ENCODE measurements around the gene DMAC2L. TPM values are rescaled to one million over a fixed set of nuclear protein-coding genes. Genes with fewer than 3 reads are reported as not detected.

Gene DMAC2L
- total and polyA plus RNA-seq, 10 of the 15 experiments (the other 5 are each of a cell fraction or from before 2014, with no cell fraction given), result 9.5 to 76.3 (median 28.2) TPM

- Histone ChIP-seq H2AFZ (ENCODE audit: control insufficient read depth, low read depth, low read length) (no peak overlapping the region), H3K4me2 (ENCODE audit: control insufficient read depth, insufficient read depth) (no peak overlapping the region), H3K4me1 (ENCODE audit: control insufficient read depth, insufficient read depth, low read length) (no peaks in the 10 kb centered on the region), H3K9me3 (replicated peaks; ENCODE audit: control insufficient read depth, insufficient read depth, low read length) (no peaks in the 10 kb centered on the region), H4K20me1 (ENCODE audit: control insufficient read depth, insufficient read depth) (no peaks in the 10 kb centered on the region), H3K79me2 (ENCODE audit: control insufficient read depth, insufficient read depth, low read length) (no peaks in the 10 kb centered on the region), H3K27me3 (replicated peaks in 1 of 2; ENCODE audit: control insufficient read depth in 2 of 2, insufficient read depth in 2 of 2, low read length in 1 of 2) (no peaks in the 10 kb centered on the region), H3K36me3 (ENCODE audit: control insufficient read depth in 2 of 2, insufficient read depth in 2 of 2, low read length in 1 of 2) (peaks cover 0 to 4% of the 10 kb centered on the region in 2 experiments; a peak in 3 of 4 replicates), H3K9ac (ENCODE audit: control insufficient read depth, insufficient read depth, low read length) (no peak overlapping the region), H3K4me3 (no peak overlapping the region), H3K27ac (ENCODE audit: control insufficient read depth, insufficient read depth) (no peak overlapping the region)
- FAIRE-seq (no peak), ATAC-seq (no peak), DNase-seq (ENCODE audit: low read depth, low spot score) (no peak)
- RAD21 ChIA-PET (ENCODE audit: unreplicated experiment), result no interaction called here
- 85% methylated on average over 4 of the region's 4 CpGs for WGBS (ENCODE audit: insufficient coverage, insufficient replicate concordance, low lambda C conversion rate, missing lambda C conversion rate)
- POLR2A ChIA-PET, result no interaction called here
- intact Hi-C loops (cut with micrococcal nuclease; ENCODE audit: unreplicated experiment), result no loop called here
- TF ChIP-seq CREM (IDR thresholded peaks at IDR 0.05; ENCODE audit: low read depth) (no peak), ZNF622 (IDR thresholded peaks at IDR 0.05) (no peak), HDAC2 (IDR thresholded peaks at IDR 0.05) (no peak), HDGF (IDR thresholded peaks at IDR 0.05) (no peak), SRF (IDR thresholded peaks at IDR 0.05; ENCODE audit: low read depth in 2 of 2, low read length in 2 of 2) (no peak), ZNF24 (IDR thresholded peaks at IDR 0.05) (no peak), REST (IDR thresholded peaks at IDR 0.05; ENCODE audit: low read depth, low read length) (no peak)
- in situ Hi-C loops (cut with MboI), result no loop called here
- CTCF ChIA-PET, result interaction anchor here (0.6 to 1.3 kb wide), 3 partner anchors 9 to 22 kb away, joined by 3 read pairs; no protein-coding TSS in a partner anchor
- BruUV-seq (replicated peaks), result no TSS peak
- SMC1A ChIA-PET (ENCODE audit: uncharacterized antibody, unreplicated experiment), result interaction anchor here (1.4 kb wide), 1 partner anchor 10 kb away, joined by 5 read pairs; no protein-coding TSS in a partner anchor
Measured at GRCh38 chr14:50353126-50353525, 41.0 kb downstream of the DMAC2L start.
